Posterior cingulate gyrus (tissue), 11 donors: Measurements from ENCODE around the gene HDAC10.

Experiments used
- DNase-seq, 10 donors: peaks; one replicate each; pipeline versions ENCODE4 v3.0.0 to v3.0.0-alpha.2; 2020 to 2021; ENCODE audit warnings: mixed read lengths in 3 of 10
- intact Hi-C: fragments of 100-400 bp; cut with DNase I; formaldehyde crosslinking; loops from one replicate; pipeline ENCODE4 v1.15.1; 2023

The HDAC10 gene

GRCh38 chr22:50272044-50272802 is 21.2 kb upstream of the HDAC10 start:
- intact Hi-C loops = no loop called here
- DNase-seq = no peak

GRCh38 chr22:50271519-50271970 is 20.5 kb upstream of the HDAC10 start:
- DNase-seq = peak in 6 of 10 donors; percentile 53 to 94 (median 63)
- intact Hi-C loops = no loop called here

GRCh38 chr22:50270666-50271394 is 19.8 kb upstream of the HDAC10 start:
- no peak for DNase-seq
- intact Hi-C loops = no loop called here

DNA sequence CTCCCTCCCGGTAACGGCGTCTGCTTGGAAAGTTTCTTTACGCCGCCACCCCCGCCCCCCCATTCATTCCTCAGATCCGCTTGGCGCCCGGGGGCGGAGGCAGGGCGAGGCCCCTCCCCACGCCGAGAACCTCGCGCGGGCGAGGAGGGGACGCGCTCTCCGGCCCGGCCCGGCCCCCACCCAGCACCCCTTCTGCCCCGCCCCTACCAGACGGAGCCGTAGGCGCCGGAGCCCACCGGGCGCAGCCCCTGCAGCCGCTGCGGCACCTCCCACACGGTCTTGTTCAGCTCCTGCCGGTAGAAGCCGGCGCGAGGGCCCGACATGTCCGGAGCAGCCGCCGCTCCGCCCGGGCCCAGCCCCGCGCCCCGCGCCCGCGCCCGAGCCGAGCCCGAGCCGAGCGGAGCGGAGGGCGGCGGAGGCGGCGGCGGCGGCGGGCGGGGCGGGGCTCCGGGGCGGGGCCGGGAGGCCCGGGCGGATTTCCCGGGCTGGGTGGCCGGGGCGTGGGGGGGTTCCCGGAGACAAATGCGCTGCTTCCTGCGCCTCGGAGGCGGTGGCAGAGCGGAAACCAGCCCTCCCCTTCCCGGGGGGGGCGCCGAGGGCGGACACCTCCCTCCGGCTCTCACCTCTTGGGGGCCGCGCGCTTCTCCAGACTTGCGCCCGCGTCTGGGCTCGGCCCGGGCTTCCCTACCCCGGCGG is 19.1 kb upstream of the HDAC10 start, which contains the start of gene MAPK11:
Gene MAPK11 (minus strand): TSS at position 411 of the 696 bp plus-strand sequence. CDS start 88 bp downstream, at position 323.
- DNase-seq = peak in 7 of 10 donors; percentile 45 to 93 (median 62)
- intact Hi-C loops = no loop called here

DNA sequence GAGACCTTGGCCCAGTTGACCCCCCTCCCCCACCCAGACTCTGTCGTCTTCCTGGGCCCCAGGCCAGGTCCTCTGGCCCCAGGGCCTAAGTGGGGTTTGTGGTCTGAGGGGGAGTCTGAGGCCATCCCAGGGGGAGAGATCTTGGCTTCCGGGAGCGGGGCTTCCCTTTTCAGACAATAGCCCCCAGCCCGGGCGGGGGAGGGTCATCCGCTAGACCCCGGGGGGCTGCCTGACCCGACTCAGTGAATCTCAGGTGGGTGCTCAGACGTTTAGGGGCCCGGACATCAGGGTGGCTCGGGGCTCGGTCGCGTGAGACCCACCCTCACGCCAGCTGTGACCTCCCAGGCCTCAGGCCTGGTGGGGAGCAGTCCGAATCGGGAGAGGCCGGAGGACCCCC is 18.5 kb upstream of the HDAC10 start:
- DNase-seq = no peak
- intact Hi-C loops = no loop called here

GRCh38 chr22:50268655-50269113 is 17.6 kb upstream of the HDAC10 start:
- DNase-seq = peak in 1 of 10 donors; percentile 82
- intact Hi-C loops = no loop called here

GRCh38 chr22:50267591-50268390 is 16.7 kb upstream of the HDAC10 start:
- intact Hi-C loops = no loop called here
- DNase-seq = peak in 6 of 10 donors; percentile 58 to 93 (median 72)

GRCh38 chr22:50266994-50267393 is 15.9 kb upstream of the HDAC10 start:
- no peak for DNase-seq
- intact Hi-C loops = no loop called here

- intact Hi-C loops = no loop called here
- no peak for DNase-seq
These were observed 14.0 kb upstream of the HDAC10 start for GRCh38 chr22:50264946-50265669.

- DNase-seq = peak in 6 of 10 donors; percentile 65 to 95 (median 82)
- intact Hi-C loops = no loop called here
These were observed 13.2 kb upstream of the HDAC10 start for GRCh38 chr22:50264104-50264745.

DNA sequence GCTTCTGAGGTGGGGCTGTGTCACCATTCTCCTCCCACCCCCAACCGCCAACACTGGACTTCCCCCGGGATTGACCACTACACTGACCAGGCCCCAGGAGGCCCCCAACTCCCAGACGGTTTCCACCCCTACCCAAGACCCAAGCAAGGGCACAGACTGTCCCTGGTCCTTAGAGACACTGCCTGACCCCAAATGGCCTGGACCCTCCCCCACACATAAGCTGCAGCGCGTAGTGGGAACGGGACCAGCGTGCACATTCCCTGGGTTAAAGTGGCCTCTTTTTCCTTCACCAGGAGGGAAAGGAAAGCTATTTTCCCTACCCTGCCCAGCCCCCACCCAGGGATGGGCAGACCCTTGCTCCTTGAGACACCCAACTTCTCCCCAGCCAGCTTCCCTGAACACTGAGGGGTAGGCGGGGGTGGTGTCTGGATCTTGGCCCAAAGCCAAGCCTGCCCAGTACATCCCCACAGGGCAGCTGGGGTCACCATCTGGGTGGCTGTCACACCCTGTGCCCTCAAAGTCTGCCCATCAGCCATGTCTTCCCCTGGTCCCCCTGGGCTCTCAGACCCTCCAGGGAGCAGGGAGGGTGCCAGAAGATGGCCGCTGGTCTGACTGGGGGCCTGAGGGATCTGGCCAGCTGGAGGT is 12.0 kb upstream of the HDAC10 start:
- intact Hi-C loops = no loop called here
- no peak for DNase-seq

- intact Hi-C loops = no loop called here
- DNase-seq = no peak
These were observed 11.4 kb upstream of the HDAC10 start for GRCh38 chr22:50262460-50262911.

- no peak for DNase-seq
- intact Hi-C loops = no loop called here
These were observed 10.8 kb upstream of the HDAC10 start, which contains the start of gene MAPK12 for GRCh38 chr22:50261615-50262459. TSS of gene MAPK12 (minus strand) at chr22:50261683. CDS start at chr22:50261509, 174 bp downstream.

- intact Hi-C loops = no loop called here
- peak in 9 of 10 donors; percentile 48 to 96 (median 75) for DNase-seq
These were observed 9.9 kb upstream of the HDAC10 start for GRCh38 chr22:50260801-50261614.

DNA sequence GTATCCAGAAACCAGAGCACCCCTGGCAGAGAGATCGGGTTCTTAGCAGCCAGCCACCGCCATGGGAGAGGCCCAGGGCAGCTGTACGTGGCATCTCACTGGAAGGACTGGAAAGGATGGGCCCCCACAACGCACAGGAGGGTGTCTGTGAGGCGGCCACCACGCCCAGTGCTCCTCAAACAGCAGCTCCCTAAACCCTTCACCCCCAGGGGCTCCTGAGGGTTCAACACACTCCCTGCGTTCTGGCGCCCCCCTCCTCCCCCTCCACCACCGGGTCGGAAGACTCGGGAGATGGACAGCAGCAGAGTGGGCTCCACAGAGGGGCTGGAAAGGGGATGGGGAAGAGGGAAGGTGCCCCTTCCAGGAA is 9.4 kb upstream of the HDAC10 start:
- DNase-seq = no peak
- intact Hi-C loops = no loop called here

DNA sequence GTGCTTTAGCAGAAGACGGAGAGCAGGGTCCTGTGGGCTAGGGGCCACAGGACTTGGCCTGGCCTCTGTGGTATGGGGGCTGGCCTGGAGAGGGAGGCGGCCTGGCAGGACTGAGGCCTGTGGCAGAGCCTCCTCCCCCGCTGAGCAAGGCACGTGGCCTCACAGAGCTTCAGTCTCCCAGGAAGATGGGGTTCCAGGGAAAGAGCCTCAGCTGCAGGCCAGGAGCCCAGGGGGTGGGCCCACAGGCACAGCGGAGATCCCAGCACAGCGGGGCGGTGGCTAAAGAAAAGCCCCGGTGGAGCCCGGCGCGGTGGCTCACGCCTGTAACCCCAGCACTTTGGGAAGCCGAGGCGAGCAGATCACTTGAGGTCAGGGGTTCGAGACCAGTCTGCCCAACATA is 8.2 kb upstream of the HDAC10 start:
- intact Hi-C loops = no loop called here
- no peak for DNase-seq
